Measurements from ENCODE around the gene ERLEC1. TPM values are rescaled to one million over a fixed set of nuclear protein-coding genes. Genes with fewer than 3 reads are reported as not detected.

ERLEC1 gene
- total RNA-seq, 1 experiment from 2014 or later, result 21.6 TPM

GRCh38 chr2:53769318-53769945, 17.4 kb upstream of the ERLEC1 start:
- Histone ChIP-seq H3K27me3 (ENCODE audit: insufficient read depth, low read length) (no peaks in the 10 kb centered on the region), H2BK5ac (ENCODE audit: insufficient read length, low read length) (no peak overlapping the region), H3K18ac (ENCODE audit: insufficient read length, low read depth, low read length) (no peak overlapping the region), H3K14ac (ENCODE audit: insufficient read depth, low read length) (no peak overlapping the region), H3K27ac (ENCODE audit: insufficient read length, low read depth, low read length) (no peak overlapping the region), H3K23ac (ENCODE audit: insufficient read length, low read depth, low read length) (no peak overlapping the region), H4K8ac (replicated peaks; ENCODE audit: insufficient read length, low read depth, low read length) (no peak overlapping the region), H3K4me1 (ENCODE audit: insufficient read depth, low read length) (no peaks in the 10 kb centered on the region), H2BK20ac (ENCODE audit: low read depth, low read length, poor library complexity, severe bottlenecking) (no peak overlapping the region), H3K4me2 (ENCODE audit: insufficient read depth, insufficient read length, low read length) (no peak overlapping the region), H4K91ac (ENCODE audit: insufficient read length, low read depth, low read length) (no peak overlapping the region), H2BK12ac (ENCODE audit: insufficient read length, low read depth, low read length) (no peak overlapping the region), H3K9me3 (ENCODE audit: control insufficient read depth, low read depth, low read length) (no peaks in the 10 kb centered on the region), H3K79me2 (ENCODE audit: insufficient read depth, low read length) (no peaks in the 10 kb centered on the region), H3K79me1 (ENCODE audit: insufficient read depth, low read depth, low read length, poor library complexity, severe bottlenecking) (no peaks in the 10 kb centered on the region), H2BK15ac (ENCODE audit: low read depth, low read length) (no peak overlapping the region), H2BK120ac (ENCODE audit: low read depth, low read length, poor library complexity, severe bottlenecking) (no peak overlapping the region), H2AK5ac (ENCODE audit: insufficient read length, low read length) (no peak overlapping the region), H2AFZ (ENCODE audit: low read length) (no peak overlapping the region), H4K20me1 (ENCODE audit: control insufficient read depth, insufficient read depth, insufficient read length) (no peaks in the 10 kb centered on the region), H3K9ac (ENCODE audit: extremely low read depth, insufficient read length, low read length) (no peak overlapping the region), H3T11ph (ENCODE audit: low read length) (no peak overlapping the region), H3K4ac (ENCODE audit: low read depth, low read length) (no peak overlapping the region), H4K5ac (ENCODE audit: insufficient read length, low read depth, low read length) (no peak overlapping the region), H3K23me2 (ENCODE audit: insufficient read length, low read depth, low read length, poor library complexity, severe bottlenecking) (peaks cover 9% of the 10 kb centered on the region), H3K56ac (ENCODE audit: insufficient read length, low read depth, low read length) (no peak overlapping the region)
- WGBS (ENCODE audit: extremely low coverage, insufficient read length, low lambda C conversion rate), result no CpG with 5 or more reads among the region's 15 CpGs
- DNase-seq, result no peak
- peaks cover 18 to 20% of the 10 kb centered on the region in 2 experiments for H3K4me1 Mint-ChIP-seq
- peaks cover 13 to 22% (median 15%) of the 10 kb centered on the region in 3 experiments; a peak in 6 of 7 replicates for H3K36me3 Mint-ChIP-seq (ENCODE audit: insufficient read depth in 1 of 3, low read depth in 3 of 3)
- TF ChIP-seq, protein P1, sequence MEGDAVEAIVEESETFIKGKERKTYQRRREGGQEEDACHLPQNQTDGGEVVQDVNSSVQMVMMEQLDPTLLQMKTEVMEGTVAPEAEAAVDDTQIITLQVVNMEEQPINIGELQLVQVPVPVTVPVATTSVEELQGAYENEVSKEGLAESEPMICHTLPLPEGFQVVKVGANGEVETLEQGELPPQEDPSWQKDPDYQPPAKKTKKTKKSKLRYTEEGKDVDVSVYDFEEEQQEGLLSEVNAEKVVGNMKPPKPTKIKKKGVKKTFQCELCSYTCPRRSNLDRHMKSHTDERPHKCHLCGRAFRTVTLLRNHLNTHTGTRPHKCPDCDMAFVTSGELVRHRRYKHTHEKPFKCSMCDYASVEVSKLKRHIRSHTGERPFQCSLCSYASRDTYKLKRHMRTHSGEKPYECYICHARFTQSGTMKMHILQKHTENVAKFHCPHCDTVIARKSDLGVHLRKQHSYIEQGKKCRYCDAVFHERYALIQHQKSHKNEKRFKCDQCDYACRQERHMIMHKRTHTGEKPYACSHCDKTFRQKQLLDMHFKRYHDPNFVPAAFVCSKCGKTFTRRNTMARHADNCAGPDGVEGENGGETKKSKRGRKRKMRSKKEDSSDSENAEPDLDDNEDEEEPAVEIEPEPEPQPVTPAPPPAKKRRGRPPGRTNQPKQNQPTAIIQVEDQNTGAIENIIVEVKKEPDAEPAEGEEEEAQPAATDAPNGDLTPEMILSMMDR (conservative IDR thresholded peaks at IDR 0.05), result no peak
- H3K27ac Mint-ChIP-seq, result no peak overlapping the region
- H3K9me3 Mint-ChIP-seq, result no peaks in the 10 kb centered on the region
- H3K4me3 Mint-ChIP-seq, result peak overlapping the region; percentile 94 to 96; a peak in 2 of 5 replicates
- H3K27me3 Mint-ChIP-seq (ENCODE audit: low read depth), result no peaks in the 10 kb centered on the region
